Activated CD4-positive, alpha-beta T cell treated with anti-CD3 and anti-CD28 coated beads, Interleukin-2, amount 50 U/mL, for 24 hours (primary cell): ENCODE measurements around the gene RAB31.

ENCODE experiments used
- DNase-seq, 2 donors: peaks; one replicate each; pipeline ENCODE4 v3.0.0-alpha.2; 2020; ENCODE audit warnings: low read depth in 1 of 2, low spot score in 1 of 2

RAB31 gene

DNA sequence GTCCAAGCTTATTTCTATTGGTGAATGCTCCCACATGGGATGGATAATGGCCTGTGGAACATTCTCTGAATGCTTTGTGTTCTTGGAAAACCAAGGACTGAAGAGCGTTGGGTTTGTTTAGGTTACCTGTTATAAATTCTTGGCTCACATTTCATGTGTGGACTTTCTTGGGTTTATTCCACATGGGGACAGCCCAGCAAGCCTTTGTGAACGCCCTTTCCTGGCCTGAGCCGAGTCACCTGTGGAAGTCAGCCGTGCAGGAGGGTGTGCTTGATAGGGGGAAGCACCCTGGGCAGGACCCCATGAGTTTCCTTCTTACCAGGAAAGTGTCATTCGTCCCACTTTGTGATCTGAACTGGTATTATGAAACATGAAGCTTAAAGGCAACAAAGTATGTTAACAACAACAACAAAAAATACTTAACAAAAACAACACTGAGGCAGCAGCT is 4.1 kb downstream of the RAB31 start:
- DNase-seq, result no peak

DNA sequence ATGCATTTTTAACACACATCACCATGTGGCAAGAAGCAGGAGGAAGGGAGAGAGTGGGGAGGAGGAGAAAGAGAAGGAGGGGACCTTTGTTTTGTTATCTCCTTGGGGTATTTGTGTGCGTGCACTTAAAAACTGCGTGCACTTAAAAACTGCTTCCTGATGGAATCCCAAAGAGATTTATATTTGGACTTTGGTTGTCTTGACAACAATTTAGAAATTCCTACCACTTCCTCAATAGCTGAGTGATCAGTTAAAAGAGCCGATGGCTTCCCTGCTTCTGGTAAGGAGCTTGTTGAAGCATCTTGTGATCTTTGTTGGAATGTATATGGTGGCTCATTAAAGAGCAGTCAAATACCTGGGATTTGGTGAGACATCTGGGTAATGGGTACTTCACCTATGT is 4.5 kb downstream of the RAB31 start:
- no peak for DNase-seq

DNA sequence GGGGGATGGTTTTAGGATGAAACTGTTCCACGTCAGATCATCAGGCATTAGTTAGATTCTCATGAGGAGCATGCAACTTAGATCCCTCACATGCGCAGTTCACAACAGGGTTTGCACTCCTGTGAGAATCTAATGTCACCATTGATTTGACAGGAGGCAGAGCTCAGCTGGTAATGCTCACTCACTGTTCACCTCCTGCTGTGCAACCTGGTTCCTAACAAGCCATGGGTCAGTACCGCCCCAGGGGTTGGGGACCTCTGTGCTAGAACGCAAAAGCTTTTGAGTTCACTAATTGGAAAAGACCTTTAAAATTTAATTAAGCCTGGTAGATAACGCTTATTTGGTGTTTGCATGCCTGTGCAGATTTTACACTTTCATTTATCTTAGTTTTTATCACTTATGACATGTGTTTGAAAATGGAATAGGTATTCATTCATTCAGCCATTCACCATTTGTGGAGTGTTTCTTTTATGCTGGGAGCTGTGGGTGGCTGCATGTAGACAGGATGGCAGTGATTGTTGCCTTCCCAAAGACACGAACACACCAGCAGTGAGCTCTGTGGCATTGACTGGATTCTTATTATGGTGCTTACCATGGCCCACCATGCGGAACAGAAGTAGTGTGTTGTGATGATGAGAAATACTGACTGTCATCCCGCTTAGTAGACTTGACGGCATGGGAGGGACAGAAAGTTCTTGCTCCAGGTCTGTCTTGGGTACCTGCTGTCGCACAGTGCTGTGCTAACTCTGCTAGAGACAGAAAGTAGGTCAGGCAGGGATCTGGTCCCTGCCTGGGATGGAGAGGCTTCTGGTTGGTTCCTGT is 6.4 kb downstream of the RAB31 start:
- no peak for DNase-seq

DNA sequence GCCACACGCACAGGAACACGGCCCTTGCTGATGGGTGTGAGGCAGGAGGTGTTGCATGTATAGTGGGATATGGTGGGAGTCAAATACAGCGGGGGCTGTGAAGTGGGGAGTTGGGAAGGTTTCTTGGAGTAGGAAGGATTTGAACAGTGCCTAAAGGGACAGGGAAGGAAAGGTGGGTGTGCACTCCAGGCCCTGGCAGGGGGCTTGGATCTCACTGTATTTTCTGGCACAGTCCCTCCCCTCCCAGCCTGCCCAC is 6.9 kb downstream of the RAB31 start:
- DNase-seq, result no peak

DNA sequence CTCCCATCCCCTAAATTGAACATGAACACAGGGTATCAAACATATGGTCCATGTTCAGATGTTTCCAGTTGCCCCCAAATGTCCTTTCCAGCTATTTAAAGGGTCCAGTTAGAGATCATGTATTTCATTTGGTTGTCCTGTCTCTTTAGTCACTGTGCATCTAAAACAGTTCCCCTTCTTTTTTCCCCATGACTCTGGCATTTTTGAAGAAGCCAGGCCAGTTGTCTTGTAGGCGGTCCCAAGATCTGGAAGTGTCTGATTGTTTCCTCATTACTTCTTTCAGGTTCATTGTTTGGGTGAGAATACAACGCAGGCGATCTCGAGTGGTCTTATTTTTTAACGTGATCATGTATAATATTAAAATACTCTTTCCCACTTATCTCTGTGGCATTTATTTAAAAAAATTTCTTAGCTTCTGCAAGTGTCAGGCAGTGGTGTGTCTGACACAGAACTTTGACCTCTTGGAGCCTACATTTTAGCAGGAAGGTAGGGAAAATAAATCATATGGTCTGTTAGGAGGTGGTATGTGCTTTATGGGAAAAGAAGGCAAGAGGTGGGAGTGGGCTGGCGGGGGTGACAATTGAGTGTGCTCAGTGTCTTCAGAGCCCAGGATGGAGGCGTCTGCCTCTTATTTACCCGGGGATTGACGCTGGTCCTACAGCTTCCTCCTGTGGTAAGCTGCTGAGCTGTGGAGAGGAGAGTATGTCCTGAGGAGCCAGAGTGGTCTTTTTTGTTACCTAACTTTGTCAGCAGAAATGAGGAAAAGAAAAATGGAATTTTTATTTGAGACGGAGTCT is 8.1 kb downstream of the RAB31 start:
- no peak for DNase-seq

DNA sequence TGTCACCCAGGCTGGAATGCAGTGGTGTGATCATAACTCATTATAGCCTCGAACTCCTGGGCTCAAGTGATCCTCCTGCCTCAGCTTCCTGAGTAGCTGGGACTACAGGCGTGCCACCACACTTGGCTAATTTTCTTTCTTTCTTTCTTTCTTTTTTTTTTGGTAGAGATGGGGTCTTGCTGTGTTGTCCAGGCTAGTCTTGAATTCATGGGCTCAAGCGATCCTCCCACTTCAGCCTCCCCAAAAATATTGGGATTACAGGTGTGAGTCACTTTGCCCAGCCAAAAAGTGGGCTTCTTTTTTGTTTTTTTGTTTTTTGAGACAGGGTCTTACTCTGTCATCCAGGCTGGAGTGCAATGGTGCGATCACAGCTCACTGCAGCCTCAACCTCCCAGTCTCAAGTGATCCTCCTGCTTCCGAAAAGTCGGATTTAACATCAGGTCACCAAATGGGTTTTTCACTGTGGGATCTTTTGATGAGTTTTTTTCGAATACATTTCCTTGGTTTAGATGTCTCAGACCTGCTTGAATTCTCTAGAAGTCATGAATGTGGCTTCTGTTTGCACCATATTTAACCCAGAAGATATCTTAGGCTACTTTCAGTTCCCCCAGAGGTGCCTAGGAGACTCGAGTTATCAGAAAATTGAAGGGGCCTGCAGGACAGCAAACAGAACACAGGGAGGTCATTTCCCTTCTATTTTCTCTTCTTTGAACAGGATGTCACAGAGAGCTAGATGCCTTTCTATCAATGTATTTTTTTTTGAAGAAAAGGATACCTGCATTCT is 8.9 kb downstream of the RAB31 start:
- no peak for DNase-seq

DNA sequence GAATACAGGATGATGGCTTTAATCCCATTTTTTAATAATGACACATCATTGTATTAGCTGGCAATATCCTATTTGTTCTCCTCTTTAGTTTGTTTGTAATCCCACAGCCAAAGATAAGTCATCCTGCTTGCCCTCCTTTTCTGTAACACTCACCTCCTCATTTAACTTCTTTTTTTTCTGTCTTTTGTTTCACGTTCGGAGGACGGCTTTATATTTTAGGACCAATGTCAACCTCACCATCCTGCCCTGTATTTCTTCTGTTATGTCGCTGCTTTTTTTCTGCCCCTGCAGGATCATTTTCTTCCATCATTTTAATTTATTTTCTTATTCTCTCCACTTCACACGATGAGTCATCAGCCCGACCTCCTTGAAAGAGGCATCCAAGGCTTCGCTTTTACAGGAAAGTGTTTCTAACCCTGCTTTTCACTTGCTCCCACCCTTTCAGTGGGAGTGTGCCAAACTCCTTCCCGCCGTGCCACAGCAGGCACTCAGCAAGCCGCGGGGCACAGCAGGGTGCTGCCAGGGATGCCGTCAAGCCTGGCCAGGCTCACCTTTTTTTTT is 11.4 kb downstream of the RAB31 start:
- no peak for DNase-seq

DNA sequence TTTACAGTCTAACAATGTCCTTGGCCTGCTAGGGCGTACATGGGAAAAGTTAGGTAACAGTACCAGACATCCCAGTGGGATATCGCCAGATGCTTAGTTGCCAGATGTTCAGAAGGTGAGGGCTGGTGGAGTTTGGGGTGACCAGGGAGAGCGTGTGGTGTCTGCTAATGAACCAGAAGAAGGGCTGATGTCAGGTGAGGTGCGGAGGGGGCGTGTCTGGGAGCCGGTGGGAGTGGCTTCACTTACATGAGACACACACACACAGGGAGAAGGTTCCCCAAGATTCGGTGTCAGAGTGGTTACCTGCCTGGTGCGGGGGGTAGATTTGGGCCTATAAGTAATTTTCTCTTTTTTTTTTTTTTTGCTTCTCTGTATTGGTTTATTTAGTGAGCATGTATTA is 12.2 kb downstream of the RAB31 start:
- no peak for DNase-seq

DNA sequence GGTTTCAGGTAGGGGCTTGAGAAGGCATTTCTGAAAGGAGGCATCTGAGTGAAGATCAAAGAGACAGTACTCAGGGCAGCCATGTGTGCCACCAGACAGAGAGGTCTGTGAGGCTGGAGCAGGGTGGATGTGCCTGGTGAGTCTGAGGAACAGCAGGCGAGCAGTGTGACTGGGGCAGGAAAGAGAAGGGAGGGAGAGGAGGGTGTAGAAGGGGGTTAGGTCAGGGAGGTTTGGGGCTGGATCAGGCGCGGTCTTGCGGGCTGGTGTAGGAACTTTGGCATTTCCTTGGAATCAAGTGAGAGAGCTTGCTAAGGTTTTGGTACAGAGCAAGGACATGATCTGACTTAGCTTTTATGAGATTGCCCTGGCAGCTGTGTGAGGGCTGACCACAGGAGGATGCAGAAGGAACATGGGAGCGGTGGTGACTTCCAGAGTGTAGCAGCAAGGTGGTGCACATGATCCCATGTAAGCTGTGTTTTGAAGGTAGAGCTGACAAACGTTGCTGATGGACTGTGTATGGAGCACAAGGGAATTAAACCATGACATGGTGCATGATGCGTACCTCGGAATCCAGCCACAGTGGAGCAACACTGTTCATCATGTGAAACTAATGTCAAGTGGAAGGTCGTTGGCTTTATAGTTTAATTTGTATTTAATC is 13.9 kb downstream of the RAB31 start:
- no peak for DNase-seq

DNA sequence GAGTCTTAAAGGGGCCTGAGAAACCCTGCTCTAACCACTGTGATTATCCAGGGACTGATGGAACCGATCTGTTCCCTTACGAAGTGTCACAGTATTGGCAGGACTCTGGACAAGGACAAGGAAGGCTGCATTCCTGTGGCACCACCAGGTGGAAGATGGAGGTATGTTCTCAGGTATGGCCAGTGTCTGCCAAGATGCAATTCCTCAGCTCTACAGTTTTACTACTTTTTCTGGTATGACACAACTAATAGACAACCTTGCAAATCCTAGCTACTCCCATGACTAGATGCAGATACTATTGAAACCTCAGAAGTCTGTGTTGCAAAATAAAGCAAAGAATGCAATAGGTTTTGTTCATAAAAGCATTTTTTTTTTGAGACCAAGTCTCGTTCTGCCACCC is 14.6 kb downstream of the RAB31 start:
- no peak for DNase-seq

DNA sequence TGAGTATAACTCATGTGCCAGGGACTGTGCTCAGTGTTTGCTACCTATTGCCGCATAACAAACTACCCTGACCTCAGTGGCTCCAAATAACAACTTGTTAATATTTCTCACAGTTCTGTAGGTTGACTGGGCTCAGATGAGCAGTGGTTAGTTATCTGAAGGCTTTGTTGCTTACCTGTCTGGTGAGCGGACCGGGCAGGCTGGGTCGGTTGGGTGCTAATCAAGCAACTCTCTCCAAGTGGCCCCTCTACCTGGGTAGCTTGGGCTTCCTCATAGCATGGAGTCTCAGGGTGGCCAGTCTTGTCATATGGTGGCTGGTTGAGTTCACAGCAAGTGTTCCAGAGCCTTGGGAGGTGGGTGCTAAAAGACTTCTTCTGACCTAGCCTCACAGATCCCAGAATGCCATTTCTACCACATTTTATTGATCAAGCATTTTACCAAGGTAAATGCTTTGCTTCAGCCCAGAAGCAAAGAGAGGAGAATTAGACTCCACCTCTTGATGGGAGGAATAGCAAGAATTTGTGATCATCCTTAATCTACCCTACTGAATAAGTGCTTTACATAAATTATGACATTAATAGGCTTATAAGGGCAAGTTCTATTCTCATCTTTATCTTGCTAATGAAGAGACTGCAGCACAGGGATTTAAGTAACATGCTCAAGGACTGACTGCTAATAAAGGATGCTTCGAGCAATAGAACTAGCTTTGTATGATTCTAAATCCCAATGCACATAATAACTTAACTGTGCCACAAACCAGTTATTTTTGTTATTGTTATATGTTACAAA is 16.9 kb downstream of the RAB31 start:
- DNase-seq, result no peak

DNA sequence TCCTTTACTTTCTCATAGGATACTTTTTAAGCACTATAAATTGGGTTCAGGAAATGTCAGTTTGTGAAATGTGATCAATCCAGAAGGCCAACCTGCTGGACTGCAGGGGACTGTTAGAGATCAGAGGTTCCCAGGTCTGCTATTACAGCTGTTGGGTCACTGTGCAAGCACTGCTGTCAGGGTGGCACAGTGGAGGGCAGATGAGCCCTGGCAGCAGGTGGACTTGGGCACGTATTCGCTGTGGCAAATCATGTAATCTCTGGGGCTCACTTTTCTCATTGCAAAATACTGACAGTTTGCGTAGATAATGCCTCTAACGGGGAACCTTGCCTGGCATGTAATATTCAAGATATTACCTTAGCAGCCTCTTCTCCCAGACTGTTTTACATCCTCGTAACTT is 18.1 kb downstream of the RAB31 start:
- DNase-seq, result no peak

DNA sequence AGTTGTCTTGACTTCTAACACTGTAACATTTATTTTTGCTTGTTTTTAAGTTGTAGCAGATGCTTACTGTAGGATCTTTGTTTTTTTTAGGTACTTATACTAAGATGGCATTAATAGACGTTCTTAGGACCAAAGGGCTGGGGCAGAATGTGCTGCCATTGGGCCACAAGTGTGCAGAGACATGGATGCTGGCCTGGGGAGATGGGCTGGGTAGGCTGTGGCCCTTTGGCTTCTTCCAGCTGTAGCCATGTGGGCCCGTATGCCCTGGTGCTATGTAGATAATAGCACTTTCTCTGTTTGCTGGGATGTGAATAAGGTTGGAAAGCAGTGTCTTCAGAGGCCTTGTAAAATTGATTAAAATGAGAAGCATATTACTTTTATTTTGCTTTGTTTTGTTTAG is 18.8 kb downstream of the RAB31 start:
- no peak for DNase-seq

DNA sequence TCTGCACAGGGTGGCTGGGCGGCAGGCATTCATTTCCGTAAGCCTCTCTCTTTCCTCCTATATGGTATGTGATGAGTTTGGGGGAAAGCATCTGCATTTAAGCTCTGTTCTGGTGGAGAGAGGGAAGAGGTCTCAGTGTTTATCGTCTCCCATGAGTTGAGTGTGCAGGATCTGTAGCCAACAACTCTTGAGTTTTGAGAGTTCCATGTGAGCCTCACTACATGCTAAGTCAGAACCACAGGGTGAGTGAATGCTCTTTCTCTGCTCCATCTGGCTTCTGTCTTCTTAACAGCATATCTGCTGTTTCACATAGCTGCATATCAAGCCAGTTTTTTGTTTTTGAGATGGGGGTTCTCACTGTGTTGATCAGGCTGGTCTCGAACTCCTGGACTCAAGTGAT is 22.7 kb downstream of the RAB31 start:
- no peak for DNase-seq

DNA sequence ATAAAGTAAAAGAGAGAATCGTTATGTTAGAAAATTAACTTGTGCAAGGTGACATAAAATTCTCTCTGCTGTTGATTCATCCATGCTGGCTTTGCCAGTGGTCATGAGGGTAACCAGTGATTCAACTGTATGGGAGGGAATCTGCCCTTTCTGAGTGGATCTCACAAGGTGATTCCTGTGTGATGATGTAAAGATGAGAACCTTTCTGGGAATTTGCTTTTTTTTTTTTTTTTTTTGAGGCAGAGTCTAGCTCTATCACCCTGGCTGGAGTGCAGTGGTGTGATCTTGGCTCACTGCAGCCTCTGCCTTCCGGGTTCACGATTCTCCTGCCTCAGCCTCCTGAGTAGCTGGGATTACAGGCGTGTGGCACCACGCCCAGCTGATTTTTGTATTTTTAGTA is 23.3 kb downstream of the RAB31 start:
- no peak for DNase-seq

DNA sequence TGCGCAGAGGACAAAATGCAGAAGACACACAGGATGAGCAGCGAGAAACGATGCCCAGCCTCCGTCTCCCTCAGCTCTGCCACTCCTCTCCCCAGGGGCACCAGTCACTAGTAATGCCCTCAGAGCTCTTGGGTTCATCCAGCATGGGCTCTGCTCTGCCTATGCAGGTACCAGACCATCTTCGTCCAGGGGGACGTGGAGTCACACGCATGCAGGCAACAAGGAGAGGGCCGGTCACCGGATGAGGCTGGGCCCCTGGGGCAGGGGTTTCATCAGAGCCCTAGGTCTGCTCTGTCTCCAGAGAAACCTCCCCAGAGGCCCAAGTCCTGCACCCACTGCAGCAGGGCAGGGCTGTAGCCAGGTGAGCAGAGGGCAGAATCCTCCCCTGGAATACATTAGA is 23.9 kb downstream of the RAB31 start:
- DNase-seq, result no peak

DNA sequence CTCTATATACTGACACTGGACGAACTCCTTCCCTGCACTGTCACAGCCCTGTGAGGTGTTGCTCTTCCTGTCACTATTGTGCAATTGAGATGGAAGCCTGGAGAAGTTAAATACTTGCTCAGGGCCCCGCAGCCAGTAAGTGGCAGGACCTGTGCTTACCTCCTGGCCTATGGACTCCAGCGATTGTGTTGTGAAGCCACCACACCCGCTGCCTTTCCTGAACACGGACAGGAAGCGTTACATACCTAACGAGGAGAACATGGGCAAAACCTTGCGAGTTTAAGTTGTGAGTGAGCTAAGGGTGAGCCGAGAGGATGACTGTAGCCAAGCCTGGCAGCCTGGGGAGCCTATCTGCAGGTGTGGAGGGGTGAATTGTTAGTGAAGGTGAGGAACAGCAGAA is 26.1 kb downstream of the RAB31 start:
- no peak for DNase-seq

DNA sequence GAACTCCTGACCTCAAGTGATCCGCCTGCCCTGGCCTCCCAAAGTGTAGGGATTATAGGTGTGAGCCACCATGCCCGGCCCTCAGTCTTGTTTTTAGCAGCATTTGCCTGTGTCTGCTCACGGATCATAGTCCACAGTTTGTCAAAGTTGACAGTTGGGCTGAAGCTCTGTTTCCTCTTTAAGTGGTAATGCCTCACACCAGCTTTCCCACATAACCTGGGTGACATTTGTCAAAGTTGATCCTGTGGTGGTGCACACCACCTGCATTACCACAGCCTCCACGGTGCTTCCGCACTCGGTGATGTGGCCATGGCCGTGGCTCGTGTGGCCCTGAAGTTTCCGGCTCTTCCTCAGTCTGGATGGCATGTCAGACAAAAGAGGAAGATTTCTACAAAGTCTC is 27.1 kb downstream of the RAB31 start:
- no peak for DNase-seq

DNA sequence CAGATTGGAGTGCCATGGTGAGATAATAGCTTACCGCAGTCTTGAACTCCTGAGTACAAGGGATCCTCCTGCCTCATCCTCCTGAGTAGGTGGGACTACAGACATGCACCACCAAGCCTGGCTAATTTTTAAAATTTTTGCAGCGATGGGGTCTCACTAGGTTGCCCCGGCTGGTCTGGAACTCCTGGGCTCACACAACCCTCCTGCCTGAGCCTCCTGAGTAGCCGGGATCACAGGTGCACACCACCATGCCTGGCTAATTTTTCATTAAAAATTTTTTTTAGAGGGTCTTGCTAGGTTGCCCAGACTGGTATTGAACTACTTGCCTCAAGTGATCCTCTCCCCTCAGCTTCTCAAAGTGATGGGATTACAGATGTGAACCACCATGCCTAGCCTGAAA is 27.8 kb downstream of the RAB31 start:
- DNase-seq, result no peak

DNA sequence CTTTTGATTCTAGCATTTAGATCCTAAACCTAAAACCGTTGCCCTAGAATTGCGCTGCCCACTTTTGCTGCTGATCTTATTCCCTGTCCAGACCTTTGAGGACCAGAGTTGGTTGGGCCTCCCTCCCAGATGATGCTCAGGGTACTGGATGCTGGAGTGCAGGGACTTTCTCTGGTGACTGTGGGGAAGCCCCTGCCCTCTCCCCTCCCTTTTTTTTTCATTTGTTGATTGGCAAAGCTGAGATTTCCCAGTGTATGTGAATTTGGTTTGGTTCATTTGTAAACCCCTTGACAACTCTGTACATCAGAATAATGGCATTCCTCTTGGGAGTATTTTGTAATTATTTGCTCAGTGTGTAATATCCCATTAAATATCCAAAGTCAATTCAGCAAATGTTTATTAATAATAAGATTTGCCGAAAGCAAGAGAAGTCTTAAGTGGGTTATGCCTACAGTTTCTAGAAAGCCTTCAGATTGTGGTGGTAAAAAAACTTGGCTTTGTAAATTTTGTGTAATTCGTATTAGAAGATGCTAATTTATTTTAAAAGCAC is 28.3 kb downstream of the RAB31 start:
- no peak for DNase-seq
